HG02571 (cell line): ENCODE results near the gene INPP5A.
"Not testable (repeated sequence)": the region's sequence is repeated elsewhere in the genome, so short reads cannot be mapped to it uniquely, and the experiment has no call there.

ENCODE experiments used
- ATAC-seq: cut with Tn5 transposase; IDR thresholded peaks from one replicate; pipeline ENCODE4 v1.9.1; 2021; ENCODE audit warnings: mild to moderate bottlenecking, moderate library complexity; ENCODE audit not compliant: unreplicated experiment

INPP5A gene

GRCh38 chr10:132537684-132538001 lies at the start of gene INPP5A:
Gene INPP5A (plus strand): TSS chr10:132537787. CDS start chr10:132538097, 310 bp downstream.
- no peak for ATAC-seq

GRCh38 chr10:132488231-132488821 lies 49.3 kb upstream of the INPP5A start:
- ATAC-seq: no peak

DNA sequence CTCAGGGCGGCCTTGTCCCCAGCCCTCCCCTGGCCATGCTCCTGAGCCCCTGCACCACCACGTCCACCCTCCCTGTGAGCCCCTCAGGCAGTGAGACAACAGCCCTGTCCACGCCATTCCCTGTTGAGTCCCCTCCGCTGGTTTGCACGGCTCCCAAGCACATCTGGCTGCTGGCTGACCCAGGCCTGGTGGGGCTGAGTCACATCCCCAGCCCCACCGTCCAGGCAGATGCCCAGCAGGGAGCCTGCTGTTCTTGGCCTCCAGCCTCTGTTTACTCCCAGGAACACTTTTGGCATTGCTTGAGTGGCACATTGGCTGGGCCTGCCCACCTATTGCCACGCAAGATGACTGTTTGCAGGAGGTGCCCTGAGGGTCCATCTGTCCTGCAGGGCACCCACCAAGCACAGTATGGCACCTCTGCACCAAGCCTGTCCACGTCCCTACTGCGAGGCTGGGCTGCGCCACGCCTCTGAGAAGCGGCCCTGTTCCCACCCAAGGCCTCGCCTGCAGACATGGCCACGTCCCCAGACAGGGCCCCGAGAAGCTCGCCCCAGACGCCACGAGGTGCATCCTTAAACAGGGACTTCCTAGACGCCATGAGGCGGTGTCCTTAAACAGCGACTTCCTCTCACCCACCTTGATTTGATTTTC lies 48.4 kb upstream of the INPP5A start:
- no peak for ATAC-seq

DNA sequence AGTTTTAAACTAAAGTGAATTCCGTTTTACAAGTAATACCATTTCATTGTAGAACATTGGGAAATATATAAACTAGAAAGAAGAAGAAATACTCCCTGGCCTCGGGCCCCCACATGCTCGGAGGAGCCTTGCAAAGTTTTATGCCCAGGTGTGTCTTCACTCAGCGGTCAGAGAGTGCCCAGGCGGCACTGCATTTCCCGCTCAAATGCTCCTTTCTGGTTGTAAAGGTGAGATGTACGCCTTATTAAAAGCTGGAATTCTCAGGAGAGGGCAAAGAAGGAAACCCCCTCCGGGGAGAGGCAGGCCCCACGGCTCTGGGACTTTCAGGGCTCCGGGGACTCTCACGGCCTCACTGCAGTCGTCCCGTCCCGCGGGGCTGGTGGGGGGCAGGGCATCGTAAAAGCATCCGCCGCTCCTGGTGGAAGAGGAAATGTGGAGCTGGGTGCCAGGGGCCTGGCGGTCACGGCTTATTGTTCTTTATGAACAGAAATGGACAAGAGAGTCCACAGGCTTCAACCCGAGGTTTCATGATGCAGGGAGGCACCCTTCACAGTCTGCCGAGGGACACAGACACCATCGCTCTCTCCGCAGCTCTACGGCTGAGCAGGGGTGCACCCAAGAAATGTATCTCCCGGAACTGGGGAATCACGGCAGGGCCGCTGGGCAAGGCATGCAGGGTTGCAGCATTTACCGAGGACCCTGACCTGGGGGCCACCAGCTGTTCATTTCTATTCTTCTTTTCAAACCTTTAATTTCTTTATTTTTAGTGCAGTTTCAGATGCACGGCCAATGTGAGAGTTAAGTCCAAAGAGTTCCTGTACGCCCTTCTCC lies 47.7 kb upstream of the INPP5A start:
- ATAC-seq: no peak

GRCh38 chr10:132491534-132491933 lies 46.1 kb upstream of the INPP5A start:
- ATAC-seq: not testable (repeated sequence)

- ATAC-seq: no peak
Measured at GRCh38 chr10:132492323-132493025, 45.1 kb upstream of the INPP5A start.

DNA sequence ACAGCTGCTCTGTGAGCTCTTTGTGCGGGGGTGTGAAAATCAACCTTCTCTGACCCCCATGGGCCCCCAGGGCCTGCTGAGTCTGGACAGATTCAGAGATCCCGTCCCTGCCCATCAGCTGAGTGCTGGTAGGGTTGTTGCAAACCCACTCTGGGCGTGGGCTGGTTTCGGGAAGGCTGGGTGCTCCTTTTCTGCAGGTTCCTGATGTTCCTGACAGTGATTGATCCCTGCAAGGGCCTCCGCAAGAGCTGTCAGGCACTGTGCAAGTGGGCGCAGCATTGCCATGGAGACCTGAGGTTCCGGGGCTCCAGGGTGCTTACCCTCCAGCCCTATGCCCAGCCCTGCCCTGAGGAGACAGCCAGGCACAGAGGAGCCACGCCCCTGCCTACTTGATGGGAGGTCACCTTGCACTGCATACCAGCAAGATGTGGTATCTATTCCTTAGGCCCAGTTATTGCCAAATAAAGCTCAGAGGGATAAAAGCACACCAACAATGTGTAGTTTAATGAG lies 44.3 kb upstream of the INPP5A start:
- no peak for ATAC-seq

- no peak for ATAC-seq
Measured at GRCh38 chr10:132493756-132494290, 43.8 kb upstream of the INPP5A start.

GRCh38 chr10:132494866-132495630 lies 42.5 kb upstream of the INPP5A start:
- ATAC-seq: no peak

GRCh38 chr10:132496360-132497062 lies 41.1 kb upstream of the INPP5A start:
- no peak for ATAC-seq

- ATAC-seq: no peak
Measured at GRCh38 chr10:132497063-132497680, 40.4 kb upstream of the INPP5A start.

DNA sequence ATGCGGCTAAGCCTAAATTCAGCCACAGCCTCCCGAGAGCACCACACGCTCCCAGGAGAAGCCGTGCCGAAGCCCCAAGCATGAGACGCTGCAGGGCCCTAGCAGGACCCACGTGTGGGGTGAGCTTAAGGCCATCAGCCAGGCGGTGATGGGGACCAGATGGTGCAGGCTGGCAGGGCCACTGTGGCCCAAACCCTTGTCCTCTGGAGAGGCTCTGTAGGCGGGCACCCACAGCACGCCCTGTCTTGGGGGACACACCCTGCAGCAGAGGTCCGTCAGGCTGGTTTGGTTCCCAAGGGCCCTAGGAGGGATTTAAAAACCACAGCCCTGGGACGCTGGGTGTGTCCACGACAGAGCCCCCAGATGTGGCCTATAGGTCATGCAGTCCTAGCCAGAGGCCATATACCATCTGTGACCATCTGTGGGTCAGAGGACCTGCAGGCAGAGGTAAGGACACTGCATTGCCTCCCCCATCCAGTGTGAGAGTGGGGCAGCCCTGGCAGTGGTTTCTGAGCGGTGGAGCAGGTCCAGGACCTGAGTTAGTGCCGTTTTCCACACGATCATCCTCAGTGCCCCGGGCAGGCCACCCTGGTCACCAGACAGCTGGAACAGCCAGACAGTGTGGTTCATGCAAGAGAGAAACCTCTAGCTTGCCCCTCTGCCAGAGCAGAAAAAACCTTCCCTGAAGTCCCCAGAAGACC lies 39.6 kb upstream of the INPP5A start:
- ATAC-seq: no peak

GRCh38 chr10:132498562-132499366 lies 38.8 kb upstream of the INPP5A start:
- no peak for ATAC-seq

GRCh38 chr10:132499367-132499685 lies 38.3 kb upstream of the INPP5A start:
- ATAC-seq: no peak

- ATAC-seq: no peak
Measured at GRCh38 chr10:132500781-132501415, 36.7 kb upstream of the INPP5A start.

- no peak for ATAC-seq
Measured at GRCh38 chr10:132502544-132503300, 34.9 kb upstream of the INPP5A start.
